GM18502 (cell line): ENCODE data around the gene PPP1CA.
"Not testable (repeated sequence)": the region's sequence is repeated elsewhere in the genome, so short reads cannot be mapped to it uniquely, and the experiment has no call there.

Experiments
- ATAC-seq: cut with Tn5 transposase; IDR thresholded peaks from one replicate; pipeline ENCODE4 v1.9.1; 2021; ENCODE audit warnings: mild to moderate bottlenecking; ENCODE audit not compliant: unreplicated experiment, poor library complexity

The PPP1CA gene

DNA sequence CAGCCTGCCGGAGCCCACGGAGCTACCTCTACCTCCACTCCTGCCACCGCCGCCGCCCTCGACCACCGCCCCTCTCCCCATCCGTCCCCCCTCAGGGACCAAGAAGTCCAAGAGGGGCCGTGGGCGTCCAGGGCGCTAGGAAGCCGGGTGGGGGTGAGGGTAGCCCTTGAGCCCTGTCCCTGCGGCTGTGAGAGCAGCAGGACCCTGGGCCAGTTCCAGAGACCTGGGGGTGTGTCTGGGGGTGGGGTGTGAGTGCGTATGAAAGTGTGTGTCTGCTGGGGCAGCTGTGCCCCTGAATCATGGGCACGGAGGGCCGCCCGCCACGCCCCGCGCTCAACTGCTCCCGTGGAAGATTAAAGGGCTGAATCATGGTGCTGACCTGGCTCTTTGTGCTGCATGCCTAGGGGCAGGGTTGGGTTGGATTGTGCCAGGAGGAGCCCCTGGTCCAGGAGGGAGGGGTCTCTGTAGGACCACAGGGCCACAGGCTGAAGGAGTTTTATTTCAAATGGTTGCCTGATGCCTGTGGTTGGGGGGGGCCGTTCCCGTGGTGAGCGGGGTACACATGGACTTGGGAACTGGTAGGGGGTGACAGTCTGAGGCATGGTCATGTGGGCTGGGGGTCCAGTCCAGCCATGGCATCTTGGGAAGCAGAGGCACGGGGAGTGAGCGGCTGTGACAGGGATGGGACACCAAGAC is 33.5 kb upstream of the PPP1CA start:
- ATAC-seq: no peak

- no peak for ATAC-seq
Observed at GRCh38 chr11:67434395-67434881, 32.8 kb upstream of the PPP1CA start.

DNA sequence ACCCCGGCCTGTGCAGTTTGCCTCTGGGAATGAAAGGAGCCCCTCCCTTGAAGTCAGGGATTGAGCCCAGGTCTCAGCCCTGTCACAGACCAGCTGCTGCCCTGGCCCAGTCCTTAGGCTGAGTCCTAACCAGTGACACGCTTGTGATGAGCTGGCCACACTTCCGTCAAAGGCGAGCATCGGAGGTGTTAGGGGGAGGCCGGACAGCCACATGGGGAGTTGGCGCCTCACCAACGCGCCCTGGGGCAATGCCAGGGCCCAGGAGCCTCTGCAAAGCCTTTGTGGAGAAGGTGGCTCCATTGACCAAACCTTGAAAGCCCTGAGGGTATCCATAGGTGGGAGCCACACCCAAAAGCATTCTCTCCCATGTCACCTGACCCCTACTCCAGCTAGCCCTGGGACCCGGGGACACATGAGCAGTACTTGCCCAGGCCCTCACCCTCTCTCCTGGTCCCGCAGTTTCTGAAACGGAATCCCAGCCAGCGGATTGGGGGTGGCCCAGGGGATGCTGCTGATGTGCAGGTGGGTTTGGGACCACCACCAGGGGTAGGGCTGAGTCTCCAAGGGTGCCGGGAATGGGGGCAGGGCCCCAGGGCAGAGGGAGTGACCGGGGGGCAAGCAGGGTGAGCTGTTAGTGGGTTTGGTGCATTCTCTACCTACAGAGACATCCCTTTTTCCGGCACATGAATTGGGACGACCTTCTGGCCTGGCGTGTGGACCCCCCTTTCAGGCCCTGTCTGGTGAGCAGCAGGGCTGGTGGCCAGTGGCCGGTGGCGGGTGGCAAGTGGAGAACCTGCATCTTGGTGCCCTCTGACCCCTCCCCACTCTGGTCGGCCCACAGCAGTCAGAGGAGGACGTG is 32.1 kb upstream of the PPP1CA start:
- no peak for ATAC-seq

GRCh38 chr11:67432655-67433349 is 31.1 kb upstream of the PPP1CA start:
- no peak for ATAC-seq

- no peak for ATAC-seq
Observed at GRCh38 chr11:67431346-67432249, 29.9 kb upstream of the PPP1CA start.

GRCh38 chr11:67429722-67430121 is 28.1 kb upstream of the PPP1CA start:
- ATAC-seq: no peak

DNA sequence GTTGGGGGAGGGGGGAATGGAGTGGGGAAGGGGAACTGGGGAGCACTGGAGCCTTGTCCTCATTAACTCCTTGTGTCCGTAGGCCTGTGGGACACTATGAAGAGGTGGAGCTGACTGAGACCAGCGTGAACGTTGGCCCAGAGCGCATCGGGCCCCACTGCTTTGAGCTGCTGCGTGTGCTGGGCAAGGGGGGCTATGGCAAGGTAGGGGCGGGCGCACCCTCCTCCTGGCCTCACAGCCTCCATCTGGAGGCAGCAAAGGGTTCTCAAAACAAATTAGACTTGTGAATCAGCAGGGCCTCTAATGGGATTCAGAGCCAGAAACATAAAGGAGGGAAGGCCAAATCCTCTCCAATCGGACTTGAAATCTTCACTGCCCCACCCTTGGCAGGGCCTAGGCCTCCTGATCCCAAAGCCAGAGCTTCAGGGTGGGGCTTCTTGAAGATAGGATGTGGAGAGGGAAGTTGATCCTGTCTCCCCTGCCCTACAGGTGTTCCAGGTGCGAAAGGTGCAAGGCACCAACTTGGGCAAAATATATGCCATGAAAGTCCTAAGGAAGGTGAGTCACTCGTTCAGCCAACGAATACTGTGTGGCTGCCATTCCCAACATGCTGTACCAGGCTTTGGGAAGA is 27.5 kb upstream of the PPP1CA start:
- no peak for ATAC-seq

GRCh38 chr11:67428052-67429001 is 26.7 kb upstream of the PPP1CA start, which contains the start of gene RPS6KB2:
TSS of gene RPS6KB2 (plus strand) at chr11:67428494. CDS start at chr11:67428546, 52 bp downstream.
- peak; percentile 81 for ATAC-seq

- ATAC-seq: not testable (repeated sequence)
Observed at GRCh38 chr11:67427364-67427859, 25.8 kb upstream of the PPP1CA start.

- no peak for ATAC-seq
Observed at GRCh38 chr11:67423891-67424613, 22.4 kb upstream of the PPP1CA start.

GRCh38 chr11:67423466-67423865 is 21.8 kb upstream of the PPP1CA start:
- ATAC-seq: no peak

- ATAC-seq: no peak
Observed at GRCh38 chr11:67422891-67423290, 21.2 kb upstream of the PPP1CA start.

DNA sequence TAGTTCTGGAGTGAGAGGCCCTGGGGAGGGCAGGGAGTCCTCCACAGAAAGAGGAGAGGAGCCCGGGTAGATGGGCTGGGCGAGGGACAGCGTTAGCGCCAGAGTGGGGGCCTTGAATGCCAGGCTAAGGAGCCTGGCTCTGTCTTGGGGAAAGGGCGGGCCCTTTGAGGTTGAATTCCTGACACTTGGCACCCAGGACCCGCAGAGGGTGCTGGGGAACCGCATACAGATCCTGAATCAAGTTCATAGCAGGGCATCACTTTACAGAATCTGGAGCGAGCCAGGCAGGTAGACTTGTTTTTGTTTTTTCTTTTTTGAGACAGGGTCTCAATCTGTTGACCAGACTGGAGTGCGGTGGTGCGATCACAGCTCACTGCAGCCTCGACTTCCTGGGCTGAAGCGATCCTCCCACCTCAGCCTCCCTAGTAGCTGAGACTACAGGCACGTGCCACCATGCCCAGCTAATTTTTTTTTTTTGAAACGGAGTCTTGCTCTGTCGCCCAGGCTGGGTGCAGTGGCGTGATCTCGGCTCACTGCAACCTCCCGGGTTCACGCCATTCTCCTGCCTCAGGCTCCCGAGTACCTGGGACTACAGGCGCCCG is 19.9 kb upstream of the PPP1CA start:
- no peak for ATAC-seq

DNA sequence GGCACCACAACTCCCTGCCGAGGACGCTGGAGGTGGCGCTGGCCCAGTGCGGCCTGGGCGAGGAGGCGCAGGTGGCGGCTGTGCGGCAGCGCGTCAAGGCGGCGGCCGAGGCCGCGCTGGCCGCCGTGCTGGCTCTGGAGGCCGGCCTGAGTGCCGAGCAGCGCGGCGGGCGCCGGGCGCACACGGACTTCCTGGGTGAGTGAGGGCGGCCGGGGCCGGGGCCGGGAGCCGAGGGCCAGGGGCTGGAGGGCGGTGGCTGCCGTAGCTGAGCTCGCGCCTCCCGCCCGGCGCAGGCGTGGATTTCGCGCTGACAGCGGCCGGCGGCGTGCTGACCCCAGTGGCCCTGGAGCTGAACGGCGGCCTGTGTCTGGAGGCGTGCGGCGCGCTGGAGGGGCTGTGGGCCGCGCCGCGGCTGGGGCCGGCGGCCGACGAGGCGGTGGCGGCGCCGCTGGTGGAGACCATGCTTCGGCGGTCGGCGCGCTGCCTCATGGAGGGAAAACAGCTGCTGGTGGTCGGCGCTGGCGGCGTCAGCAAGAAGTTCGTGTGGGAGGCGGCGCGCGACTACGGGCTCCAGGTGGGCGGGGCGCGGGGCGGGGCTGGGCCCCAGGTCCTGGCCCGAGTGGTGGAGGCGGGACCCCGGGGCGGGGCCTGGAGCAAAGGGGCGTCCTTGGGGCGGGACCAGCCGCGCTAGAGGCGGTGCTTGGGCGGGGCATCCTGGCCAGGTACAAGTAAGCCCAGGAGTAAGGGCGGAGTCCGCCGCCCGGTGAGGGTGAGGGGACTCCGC is 19.2 kb upstream of the PPP1CA start:
- peak; percentile 82 for ATAC-seq

DNA sequence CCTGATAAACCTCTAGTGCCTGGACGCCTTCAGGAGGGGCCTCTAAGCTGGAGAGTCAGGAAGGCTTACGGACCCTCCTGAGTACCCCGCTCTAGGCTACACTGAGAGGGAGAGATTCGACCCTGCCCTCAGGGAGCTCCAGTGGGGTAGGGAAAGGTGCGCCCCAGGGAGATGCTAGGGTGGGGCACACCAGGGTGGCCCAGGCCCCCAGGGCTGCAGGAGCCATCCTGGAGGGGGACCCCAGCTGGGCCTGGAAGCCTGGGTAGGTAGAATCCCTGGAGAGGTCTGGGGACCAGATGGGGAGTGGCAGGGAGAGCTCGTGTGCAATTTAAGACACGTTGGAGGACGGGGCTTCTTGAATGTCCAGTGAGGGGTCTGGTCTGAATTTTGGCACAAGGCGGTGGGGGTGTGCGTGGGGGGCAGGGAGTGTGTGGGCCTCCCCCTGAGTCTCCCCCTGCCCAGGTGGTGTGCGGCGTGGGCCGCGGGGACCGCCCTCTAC is 18.5 kb upstream of the PPP1CA start:
- no peak for ATAC-seq
